HG02970 (cell line): Measurements from ENCODE around the gene TRHDE.

Source experiments
- ATAC-seq: cut with Tn5 transposase; IDR thresholded peaks from one replicate; pipeline ENCODE4 v1.9.1; 2021; ENCODE audit warnings: mild to moderate bottlenecking, moderate library complexity, moderate number of reproducible peaks; ENCODE audit not compliant: unreplicated experiment, low FRiP score

The TRHDE gene

GRCh38 chr12:72313806-72314205, 41.6 kb downstream of the TRHDE start:
- ATAC-seq = no peak

GRCh38 chr12:72315858-72316257, 43.7 kb downstream of the TRHDE start:
- no peak for ATAC-seq

- no peak for ATAC-seq
Measured at GRCh38 chr12:72318341-72318740, 46.2 kb downstream of the TRHDE start.

GRCh38 chr12:72323881-72324280, 51.7 kb downstream of the TRHDE start:
- ATAC-seq = no peak

- ATAC-seq = no peak
Measured at GRCh38 chr12:72330301-72330700, 58.1 kb downstream of the TRHDE start.

GRCh38 chr12:72330784-72331183, 58.6 kb downstream of the TRHDE start:
- ATAC-seq = no peak

- ATAC-seq = no peak
Measured at GRCh38 chr12:72337382-72337781, 65.2 kb downstream of the TRHDE start.

- no peak for ATAC-seq
Measured at GRCh38 chr12:72337946-72338345, 65.8 kb downstream of the TRHDE start.

- ATAC-seq = no peak
Measured at GRCh38 chr12:72338437-72338836, 66.3 kb downstream of the TRHDE start.

- peak; percentile 82 for ATAC-seq
Measured at GRCh38 chr12:72346363-72346944, 74.3 kb downstream of the TRHDE start.

GRCh38 chr12:72349491-72349890, 77.3 kb downstream of the TRHDE start:
- ATAC-seq = no peak

GRCh38 chr12:72359416-72359815, 87.2 kb downstream of the TRHDE start:
- ATAC-seq = no peak

GRCh38 chr12:72365151-72365550, 93.0 kb downstream of the TRHDE start:
- ATAC-seq = no peak

GRCh38 chr12:72366255-72366654, 94.1 kb downstream of the TRHDE start:
- no peak for ATAC-seq

GRCh38 chr12:72368298-72368697, 96.1 kb downstream of the TRHDE start:
- no peak for ATAC-seq

GRCh38 chr12:72368719-72369422, 96.7 kb downstream of the TRHDE start:
- no peak for ATAC-seq

GRCh38 chr12:72369423-72369959, 97.3 kb downstream of the TRHDE start:
- ATAC-seq = no peak

- no peak for ATAC-seq
Measured at GRCh38 chr12:72380441-72380840, 108.3 kb downstream of the TRHDE start.

GRCh38 chr12:72388322-72388721, 116.2 kb downstream of the TRHDE start:
- ATAC-seq = no peak

GRCh38 chr12:72390146-72390545, 118.0 kb downstream of the TRHDE start:
- ATAC-seq = no peak

- no peak for ATAC-seq
Measured at GRCh38 chr12:72406111-72406510, 133.9 kb downstream of the TRHDE start.

- no peak for ATAC-seq
Measured at GRCh38 chr12:72432037-72432604, 160.0 kb downstream of the TRHDE start.
